Measurements from ENCODE around the gene TLL1.

DNA sequence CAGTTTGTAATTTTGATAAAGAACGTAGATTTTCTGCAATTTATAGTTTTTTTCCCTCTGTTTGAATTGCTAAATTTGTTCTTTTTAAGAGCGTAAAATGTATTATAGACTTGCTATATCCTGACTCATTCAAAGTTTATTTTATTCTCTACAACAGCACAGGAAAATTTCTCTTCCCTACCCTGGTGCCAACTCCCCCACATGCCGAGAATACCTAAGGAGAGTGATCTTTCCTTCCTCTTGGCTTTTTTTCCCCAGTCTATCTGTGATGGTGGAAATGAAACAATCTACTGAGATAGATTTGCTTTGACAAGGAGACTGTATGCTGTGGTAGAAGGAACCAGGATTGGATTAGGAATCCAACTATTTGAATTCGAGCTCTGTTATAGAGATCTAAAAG lies 271.6 kb downstream of the TLL1 start:
- TF ChIP-seq, protein P1, sequence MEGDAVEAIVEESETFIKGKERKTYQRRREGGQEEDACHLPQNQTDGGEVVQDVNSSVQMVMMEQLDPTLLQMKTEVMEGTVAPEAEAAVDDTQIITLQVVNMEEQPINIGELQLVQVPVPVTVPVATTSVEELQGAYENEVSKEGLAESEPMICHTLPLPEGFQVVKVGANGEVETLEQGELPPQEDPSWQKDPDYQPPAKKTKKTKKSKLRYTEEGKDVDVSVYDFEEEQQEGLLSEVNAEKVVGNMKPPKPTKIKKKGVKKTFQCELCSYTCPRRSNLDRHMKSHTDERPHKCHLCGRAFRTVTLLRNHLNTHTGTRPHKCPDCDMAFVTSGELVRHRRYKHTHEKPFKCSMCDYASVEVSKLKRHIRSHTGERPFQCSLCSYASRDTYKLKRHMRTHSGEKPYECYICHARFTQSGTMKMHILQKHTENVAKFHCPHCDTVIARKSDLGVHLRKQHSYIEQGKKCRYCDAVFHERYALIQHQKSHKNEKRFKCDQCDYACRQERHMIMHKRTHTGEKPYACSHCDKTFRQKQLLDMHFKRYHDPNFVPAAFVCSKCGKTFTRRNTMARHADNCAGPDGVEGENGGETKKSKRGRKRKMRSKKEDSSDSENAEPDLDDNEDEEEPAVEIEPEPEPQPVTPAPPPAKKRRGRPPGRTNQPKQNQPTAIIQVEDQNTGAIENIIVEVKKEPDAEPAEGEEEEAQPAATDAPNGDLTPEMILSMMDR (IDR thresholded peaks at IDR 0.05): no peak
- TF ChIP-seq POLR2AphosphoS5 (IDR thresholded peaks at IDR 0.05; ENCODE audit: insufficient read depth in 1 of 2, low read depth in 1 of 2): no peak

Data from vagina (tissue), 2 donors.